HAP-1 (cell line): ENCODE measurements around the gene LGR6.
"Not testable (repeated sequence)": the region's sequence is repeated elsewhere in the genome, so short reads cannot be mapped to it uniquely, and the experiment has no call there.

Experiments
- DNase-seq, 2 experiments: peaks; one replicate each; pipeline ENCODE4 v3.0.0-alpha.2; 2016 to 2020; ENCODE audit warnings: low spot score in 2 of 2
- H3K27me3 ChIP-seq: fragments of 250-450 bp; sonication (Bioruptor Pico); 2 replicates; pipeline ENCODE4 v1.5.1; 2020; ENCODE audit warnings: low read depth, mild to moderate bottlenecking, moderate library complexity
- H3K36me3 ChIP-seq: fragments of 250-450 bp; sonication (Bioruptor Pico); replicated peaks from 2 replicates; pipeline ENCODE4 v1.5.1; 2020; ENCODE audit warnings: mild to moderate bottlenecking
- H3K4me1 ChIP-seq: fragments of 250-450 bp; sonication (Bioruptor Pico); 2 replicates; pipeline ENCODE4 v1.5.1; 2020; ENCODE audit warnings: mild to moderate bottlenecking
- H3K4me3 ChIP-seq: fragments of 250-450 bp; sonication (Bioruptor Pico); 2 replicates; pipeline ENCODE4 v1.5.1; 2020; ENCODE audit warnings: mild to moderate bottlenecking, moderate library complexity
- H3K9me3 ChIP-seq: fragments of 250-450 bp; sonication (Bioruptor Pico); 2 replicates; pipeline ENCODE4 v1.5.1; 2020; ENCODE audit warnings: mild to moderate bottlenecking, moderate library complexity
- in situ Hi-C: fragments of 300-500 bp; cut with MboI; formaldehyde crosslinking; loops from 3 replicates; pipeline ENCODE4 v1.14.3; 2020; ENCODE audit warnings: low sequenced_read_pairs, inconsistent platforms, mixed read lengths

The LGR6 gene

GRCh38 chr1:202176949-202177927 is 16.4 kb upstream of the LGR6 start:
- peaks cover 5% of the 10 kb centered on the region; the same call in 1 of the 2 replicates for H3K27me3 ChIP-seq
- DNase-seq: no peak
- no peaks in the 10 kb centered on the region for H3K36me3 ChIP-seq
- in situ Hi-C loops: no loop called here
- H3K4me1 ChIP-seq: no peaks in the 10 kb centered on the region
- no peak overlapping the region for H3K4me3 ChIP-seq
- no peaks in the 10 kb centered on the region for H3K9me3 ChIP-seq

- no peak for DNase-seq
- no peaks in the 10 kb centered on the region for H3K9me3 ChIP-seq
- no peak overlapping the region for H3K4me3 ChIP-seq
- no peaks in the 10 kb centered on the region for H3K4me1 ChIP-seq
- H3K36me3 ChIP-seq: no peaks in the 10 kb centered on the region
- peaks cover 5% of the 10 kb centered on the region; the same call in 1 of the 2 replicates for H3K27me3 ChIP-seq
- in situ Hi-C loops: no loop called here
Observed at GRCh38 chr1:202179828-202180750, 13.5 kb upstream of the LGR6 start.

- H3K4me1 ChIP-seq, H3K27me3 ChIP-seq, in situ Hi-C loops, DNase-seq, H3K4me3 ChIP-seq, H3K36me3 ChIP-seq, H3K9me3 ChIP-seq: not testable (repeated sequence)
Observed at GRCh38 chr1:202180751-202181139, 12.9 kb upstream of the LGR6 start.

GRCh38 chr1:202181586-202181985 is 12.0 kb upstream of the LGR6 start:
- no peak overlapping the region for H3K4me3 ChIP-seq
- no peaks in the 10 kb centered on the region for H3K4me1 ChIP-seq
- H3K27me3 ChIP-seq: peaks cover 5% of the 10 kb centered on the region; the same call in 1 of the 2 replicates
- H3K36me3 ChIP-seq: no peaks in the 10 kb centered on the region
- in situ Hi-C loops: no loop called here
- no peaks in the 10 kb centered on the region for H3K9me3 ChIP-seq
- no peak for DNase-seq

GRCh38 chr1:202182040-202182877 is 11.3 kb upstream of the LGR6 start:
- in situ Hi-C loops: no loop called here

GRCh38 chr1:202184750-202185460 is 8.7 kb upstream of the LGR6 start:
- H3K4me1 ChIP-seq: no peaks in the 10 kb centered on the region
- H3K36me3 ChIP-seq: no peaks in the 10 kb centered on the region
- peak; percentile 82 to 95 for DNase-seq
- H3K9me3 ChIP-seq: no peaks in the 10 kb centered on the region
- no peak overlapping the region for H3K4me3 ChIP-seq
- no peaks in the 10 kb centered on the region for H3K27me3 ChIP-seq
- in situ Hi-C loops: loop anchor here (5.0 kb wide), 2 partner anchors 132 to 532 kb away; no protein-coding TSS in a partner anchor

More at GRCh38 chr1:202182040-202182877, 11.3 kb upstream of the LGR6 start:
- no peak for DNase-seq
- Histone ChIP-seq H3K36me3 (no peaks in the 10 kb centered on the region), H3K27me3 (peaks cover 5% of the 10 kb centered on the region; the same call in 1 of the 2 replicates), H3K9me3 (no peaks in the 10 kb centered on the region), H3K4me3 (no peak overlapping the region), H3K4me1 (no peaks in the 10 kb centered on the region)

GRCh38 chr1:202186327-202186726 is 7.3 kb upstream of the LGR6 start:
- Histone ChIP-seq H3K9me3 (no peaks in the 10 kb centered on the region), H3K4me3 (no peak overlapping the region), H3K4me1 (no peaks in the 10 kb centered on the region), H3K27me3 (no peaks in the 10 kb centered on the region), H3K36me3 (no peaks in the 10 kb centered on the region)
- no peak for DNase-seq
- in situ Hi-C loops: loop anchor here (5.0 kb wide), 2 partner anchors 131 to 531 kb away; no protein-coding TSS in a partner anchor

GRCh38 chr1:202187041-202187671 is 6.4 kb upstream of the LGR6 start:
- Histone ChIP-seq H3K4me3 (no peak overlapping the region), H3K36me3 (no peaks in the 10 kb centered on the region), H3K9me3 (no peaks in the 10 kb centered on the region), H3K27me3 (no peaks in the 10 kb centered on the region), H3K4me1 (no peaks in the 10 kb centered on the region)
- no peak for DNase-seq
- in situ Hi-C loops: loop anchor here (5.0 kb wide), 2 partner anchors 130 to 530 kb away; no protein-coding TSS in a partner anchor

- H3K36me3 ChIP-seq: no peaks in the 10 kb centered on the region
- DNase-seq: no peak
- in situ Hi-C loops: loop anchor here (5.0 kb wide), 2 partner anchors 129 to 529 kb away; no protein-coding TSS in a partner anchor
- peaks cover 2% of the 10 kb centered on the region for H3K27me3 ChIP-seq
- H3K9me3 ChIP-seq: no peaks in the 10 kb centered on the region
- H3K4me1 ChIP-seq: no peaks in the 10 kb centered on the region
- H3K4me3 ChIP-seq: no peak overlapping the region
Observed at GRCh38 chr1:202187697-202188407, 5.7 kb upstream of the LGR6 start.

GRCh38 chr1:202189001-202189790 is 4.4 kb upstream of the LGR6 start:
- Histone ChIP-seq H3K4me1 (no peaks in the 10 kb centered on the region), H3K27me3 (peaks cover 15% of the 10 kb centered on the region), H3K36me3 (no peaks in the 10 kb centered on the region), H3K9me3 (no peaks in the 10 kb centered on the region), H3K4me3 (no peak overlapping the region)
- peak; percentile 39 to 89 for DNase-seq
- in situ Hi-C loops: loop anchor here (5.0 kb wide), 2 partner anchors 128 to 528 kb away; no protein-coding TSS in a partner anchor
